Suprapubic skin (tissue), 3 donors: ENCODE data around the gene FCHO2.

ENCODE experiments used
- EP300 ChIP-seq: sonication (generic); formaldehyde crosslinking; IDR thresholded peaks from one replicate; pipeline ENCODE4 v1.6.1; 2017; ENCODE audit warnings: antibody characterized with exemption
- POLR2A ChIP-seq, 2 donors: fragments of 450-650 bp; IDR thresholded peaks; one replicate each; pipeline ENCODE4 v1.6.1; 2017; ENCODE audit warnings: antibody characterized with exemption in 2 of 2, mild to moderate bottlenecking in 2 of 2, moderate library complexity in 2 of 2
- TF ChIP-seq, protein P1 (sequence below), 2 donors: fragments of 200-600 bp in 1 of 2; fragments of 450-650 bp in 1 of 2; sonication (generic) in 1 of 2; IDR thresholded peaks; one replicate each; pipeline ENCODE4 v1.5.1; 2016 to 2019; ENCODE audit warnings: antibody characterized with exemption in 2 of 2, mild to moderate bottlenecking in 1 of 2, moderate library complexity in 1 of 2

DNA sequence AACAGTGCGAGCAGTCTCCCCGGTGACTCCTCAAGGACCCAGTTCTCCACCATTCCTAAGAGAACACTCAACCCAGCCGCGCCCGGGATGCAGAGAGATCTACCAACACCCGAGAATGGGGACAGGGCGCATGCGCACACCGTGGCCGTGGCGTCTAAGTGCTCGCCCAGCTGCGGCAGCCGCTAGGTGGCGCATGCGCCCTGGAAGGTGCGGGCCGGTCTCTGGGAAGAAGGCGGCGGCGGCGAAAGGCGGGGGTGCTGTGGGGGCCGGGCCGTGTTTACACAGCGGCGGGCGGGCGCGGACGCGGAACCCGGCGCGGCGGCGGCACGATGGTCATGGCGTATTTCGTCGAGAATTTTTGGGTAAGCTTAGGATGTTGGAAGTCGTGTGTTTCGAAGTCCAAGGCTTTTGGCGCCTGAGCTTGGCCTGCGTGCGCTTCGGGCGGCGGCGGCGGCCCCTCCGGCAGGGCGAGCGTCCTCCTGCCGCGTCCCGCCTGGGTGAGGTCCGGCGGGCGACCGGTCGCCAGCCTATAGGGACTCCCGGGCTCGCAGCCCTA, at the start of gene FCHO2:
- TF ChIP-seq EP300 (no peak), POLR2A (IDR thresholded peaks at IDR 0.05) (peak; percentile 41 to 80)
- TF ChIP-seq, protein P1, sequence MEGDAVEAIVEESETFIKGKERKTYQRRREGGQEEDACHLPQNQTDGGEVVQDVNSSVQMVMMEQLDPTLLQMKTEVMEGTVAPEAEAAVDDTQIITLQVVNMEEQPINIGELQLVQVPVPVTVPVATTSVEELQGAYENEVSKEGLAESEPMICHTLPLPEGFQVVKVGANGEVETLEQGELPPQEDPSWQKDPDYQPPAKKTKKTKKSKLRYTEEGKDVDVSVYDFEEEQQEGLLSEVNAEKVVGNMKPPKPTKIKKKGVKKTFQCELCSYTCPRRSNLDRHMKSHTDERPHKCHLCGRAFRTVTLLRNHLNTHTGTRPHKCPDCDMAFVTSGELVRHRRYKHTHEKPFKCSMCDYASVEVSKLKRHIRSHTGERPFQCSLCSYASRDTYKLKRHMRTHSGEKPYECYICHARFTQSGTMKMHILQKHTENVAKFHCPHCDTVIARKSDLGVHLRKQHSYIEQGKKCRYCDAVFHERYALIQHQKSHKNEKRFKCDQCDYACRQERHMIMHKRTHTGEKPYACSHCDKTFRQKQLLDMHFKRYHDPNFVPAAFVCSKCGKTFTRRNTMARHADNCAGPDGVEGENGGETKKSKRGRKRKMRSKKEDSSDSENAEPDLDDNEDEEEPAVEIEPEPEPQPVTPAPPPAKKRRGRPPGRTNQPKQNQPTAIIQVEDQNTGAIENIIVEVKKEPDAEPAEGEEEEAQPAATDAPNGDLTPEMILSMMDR (IDR thresholded peaks at IDR 0.05) = peak; percentile 51 to 89
